AG09319 (cell line): ENCODE results near the gene FCRL5.

ENCODE experiments used
- DNase-seq: peaks from one replicate; pipeline ENCODE4 v3.0.0-alpha.2; 2010; ENCODE audit warnings: low read depth; ENCODE audit errors: extremely low read depth
- TF ChIP-seq, protein P1 (sequence below): IDR thresholded peaks from 2 replicates; pipeline ENCODE4 v1.5.1; 2011; ENCODE audit warnings: low read depth, mild to moderate bottlenecking, inconsistent platforms, low read length, moderate library complexity

Gene FCRL5

DNA sequence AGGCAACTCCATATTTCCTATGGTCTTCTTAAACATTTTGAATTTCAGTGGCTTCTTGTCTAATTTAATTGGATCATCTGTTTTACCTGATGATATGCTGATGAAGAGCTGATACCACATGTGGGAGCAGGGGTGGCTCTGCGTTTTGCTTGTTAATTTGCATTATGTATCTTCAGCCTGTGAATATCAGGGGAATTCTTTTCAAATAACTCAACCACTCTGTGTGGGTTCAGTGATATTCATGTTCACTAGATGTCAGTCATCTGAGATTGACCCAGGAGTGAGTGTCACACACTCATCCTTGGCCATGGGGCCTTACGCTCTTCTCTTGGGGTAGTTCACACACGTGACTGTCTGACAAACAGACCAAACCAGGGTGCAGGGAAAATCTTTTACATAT, 83.0 kb downstream of the FCRL5 start:
- DNase-seq: no peak
- TF ChIP-seq, protein P1, sequence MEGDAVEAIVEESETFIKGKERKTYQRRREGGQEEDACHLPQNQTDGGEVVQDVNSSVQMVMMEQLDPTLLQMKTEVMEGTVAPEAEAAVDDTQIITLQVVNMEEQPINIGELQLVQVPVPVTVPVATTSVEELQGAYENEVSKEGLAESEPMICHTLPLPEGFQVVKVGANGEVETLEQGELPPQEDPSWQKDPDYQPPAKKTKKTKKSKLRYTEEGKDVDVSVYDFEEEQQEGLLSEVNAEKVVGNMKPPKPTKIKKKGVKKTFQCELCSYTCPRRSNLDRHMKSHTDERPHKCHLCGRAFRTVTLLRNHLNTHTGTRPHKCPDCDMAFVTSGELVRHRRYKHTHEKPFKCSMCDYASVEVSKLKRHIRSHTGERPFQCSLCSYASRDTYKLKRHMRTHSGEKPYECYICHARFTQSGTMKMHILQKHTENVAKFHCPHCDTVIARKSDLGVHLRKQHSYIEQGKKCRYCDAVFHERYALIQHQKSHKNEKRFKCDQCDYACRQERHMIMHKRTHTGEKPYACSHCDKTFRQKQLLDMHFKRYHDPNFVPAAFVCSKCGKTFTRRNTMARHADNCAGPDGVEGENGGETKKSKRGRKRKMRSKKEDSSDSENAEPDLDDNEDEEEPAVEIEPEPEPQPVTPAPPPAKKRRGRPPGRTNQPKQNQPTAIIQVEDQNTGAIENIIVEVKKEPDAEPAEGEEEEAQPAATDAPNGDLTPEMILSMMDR: no peak

DNA sequence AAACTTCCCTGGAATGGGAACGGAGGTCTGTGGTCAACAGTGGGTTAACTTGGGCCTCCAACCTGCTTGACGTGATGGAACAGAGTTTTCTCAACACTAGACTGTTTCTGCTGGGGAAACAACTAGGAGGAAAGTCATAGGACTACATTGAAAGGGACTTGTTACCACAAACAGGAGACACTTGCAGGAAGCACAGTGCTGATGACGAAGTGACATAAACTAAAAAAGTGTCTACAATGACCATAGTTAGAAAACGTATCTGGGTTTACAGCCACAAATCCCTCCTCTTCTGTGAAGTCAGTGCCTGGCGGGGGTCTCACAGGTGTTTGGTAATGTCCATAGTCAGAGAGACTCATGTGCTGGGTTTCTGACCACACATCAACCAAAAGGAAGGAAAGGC, 86.3 kb downstream of the FCRL5 start:
- TF ChIP-seq, protein P1: no peak
- DNase-seq: no peak
